GM12872 (cell line): Measurements from ENCODE around the gene RLF.

ENCODE experiments used
- TF ChIP-seq, protein P1 (sequence below): IDR thresholded peaks from 3 replicates; pipeline ENCODE4 v1.5.1; 2011; ENCODE audit warnings: low read depth, mild to moderate bottlenecking, low read length, moderate library complexity; ENCODE audit not compliant: insufficient read depth

Gene RLF

DNA sequence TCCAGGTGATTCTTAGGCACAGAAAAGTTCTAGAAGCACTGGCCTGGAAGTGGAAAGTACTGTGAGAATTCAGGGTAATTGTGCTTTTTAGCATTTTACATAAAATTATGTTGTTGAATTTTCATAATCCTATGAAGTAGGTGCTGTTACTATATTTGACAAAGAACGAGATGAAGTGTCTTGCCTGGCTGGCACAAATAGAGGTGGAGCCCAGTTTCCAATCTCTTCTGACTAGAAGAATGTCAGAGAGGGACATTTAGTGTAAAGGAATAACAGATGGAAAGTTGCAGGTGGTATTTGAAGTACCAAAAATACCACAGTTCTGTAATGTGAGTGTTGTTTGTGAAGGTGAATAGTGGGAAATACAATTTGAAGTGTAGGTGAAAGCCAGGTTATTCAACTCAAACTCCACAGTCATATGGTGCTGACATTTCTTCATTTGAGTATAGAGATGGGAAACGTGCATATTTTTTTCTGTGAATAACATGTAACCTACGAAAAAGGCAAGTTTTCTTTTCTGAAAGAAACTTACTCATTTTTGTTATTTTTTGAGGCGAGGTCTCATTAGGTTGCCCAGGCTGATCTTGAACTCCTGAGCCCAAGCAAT lies 83.1 kb downstream of the RLF start:
- TF ChIP-seq, protein P1, sequence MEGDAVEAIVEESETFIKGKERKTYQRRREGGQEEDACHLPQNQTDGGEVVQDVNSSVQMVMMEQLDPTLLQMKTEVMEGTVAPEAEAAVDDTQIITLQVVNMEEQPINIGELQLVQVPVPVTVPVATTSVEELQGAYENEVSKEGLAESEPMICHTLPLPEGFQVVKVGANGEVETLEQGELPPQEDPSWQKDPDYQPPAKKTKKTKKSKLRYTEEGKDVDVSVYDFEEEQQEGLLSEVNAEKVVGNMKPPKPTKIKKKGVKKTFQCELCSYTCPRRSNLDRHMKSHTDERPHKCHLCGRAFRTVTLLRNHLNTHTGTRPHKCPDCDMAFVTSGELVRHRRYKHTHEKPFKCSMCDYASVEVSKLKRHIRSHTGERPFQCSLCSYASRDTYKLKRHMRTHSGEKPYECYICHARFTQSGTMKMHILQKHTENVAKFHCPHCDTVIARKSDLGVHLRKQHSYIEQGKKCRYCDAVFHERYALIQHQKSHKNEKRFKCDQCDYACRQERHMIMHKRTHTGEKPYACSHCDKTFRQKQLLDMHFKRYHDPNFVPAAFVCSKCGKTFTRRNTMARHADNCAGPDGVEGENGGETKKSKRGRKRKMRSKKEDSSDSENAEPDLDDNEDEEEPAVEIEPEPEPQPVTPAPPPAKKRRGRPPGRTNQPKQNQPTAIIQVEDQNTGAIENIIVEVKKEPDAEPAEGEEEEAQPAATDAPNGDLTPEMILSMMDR, result no peak

DNA sequence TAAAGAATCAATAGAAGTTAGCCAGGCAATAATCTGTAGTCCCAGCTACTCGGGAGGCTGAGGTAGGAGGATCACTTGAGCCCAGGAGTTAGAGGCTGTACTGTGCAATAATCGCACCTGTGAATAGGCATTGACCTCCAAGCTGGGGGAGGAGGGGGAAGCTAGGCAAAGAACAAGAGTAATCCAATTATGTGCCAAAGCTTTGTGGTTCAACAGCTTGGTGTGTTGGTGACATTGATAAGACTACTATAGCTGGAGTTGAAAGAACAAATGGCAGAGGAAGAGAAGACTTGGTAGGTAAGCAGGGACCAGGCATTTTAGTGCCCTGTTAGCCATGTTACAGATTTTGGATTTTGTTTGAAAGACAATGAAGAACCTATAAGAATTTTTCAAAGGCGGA lies 84.5 kb downstream of the RLF start:
- TF ChIP-seq, protein P1, result no peak

DNA sequence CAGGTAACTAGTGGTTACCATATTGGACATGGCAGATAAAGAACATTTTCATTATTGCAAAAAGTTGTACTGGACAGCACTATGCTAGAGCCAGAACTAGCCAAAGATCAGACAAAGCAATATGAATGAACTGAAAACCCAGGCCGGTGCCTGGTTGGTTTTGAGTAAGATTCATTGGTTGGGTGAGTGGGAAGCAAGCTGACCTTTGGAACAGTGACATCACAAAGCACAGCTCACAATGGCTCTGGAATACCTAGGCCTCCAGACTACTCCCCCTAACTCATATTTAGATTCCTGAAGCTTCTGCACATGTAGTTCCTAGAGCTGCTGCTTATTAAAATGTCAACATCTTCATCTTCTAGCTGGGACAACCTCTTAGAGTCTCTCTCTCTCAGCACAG lies 86.5 kb downstream of the RLF start, which contains the start of gene TMCO2:
Gene TMCO2 (plus strand): TSS at position 283 of the 400 bp plus-strand sequence. CDS start 57 bp downstream, at position 340.
- TF ChIP-seq, protein P1, result no peak

DNA sequence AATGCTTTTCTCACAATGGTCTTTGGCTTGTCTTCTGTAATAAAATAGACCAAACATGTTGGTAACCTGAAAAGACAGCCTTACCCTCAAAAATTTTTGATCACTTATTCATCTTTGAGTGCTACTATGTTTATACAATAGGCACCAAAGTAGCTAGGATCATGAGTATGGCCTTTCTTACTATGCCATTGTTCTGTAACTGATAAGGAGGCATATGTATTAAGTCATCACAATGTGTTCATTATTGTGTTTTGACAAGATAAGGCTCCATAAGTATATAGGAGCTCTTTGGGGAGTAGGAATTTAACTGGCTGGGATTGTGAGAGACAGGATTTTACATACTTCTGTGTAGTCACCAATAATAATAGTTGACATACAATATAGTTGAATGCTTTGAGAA lies 87.2 kb downstream of the RLF start:
- TF ChIP-seq, protein P1, result no peak

DNA sequence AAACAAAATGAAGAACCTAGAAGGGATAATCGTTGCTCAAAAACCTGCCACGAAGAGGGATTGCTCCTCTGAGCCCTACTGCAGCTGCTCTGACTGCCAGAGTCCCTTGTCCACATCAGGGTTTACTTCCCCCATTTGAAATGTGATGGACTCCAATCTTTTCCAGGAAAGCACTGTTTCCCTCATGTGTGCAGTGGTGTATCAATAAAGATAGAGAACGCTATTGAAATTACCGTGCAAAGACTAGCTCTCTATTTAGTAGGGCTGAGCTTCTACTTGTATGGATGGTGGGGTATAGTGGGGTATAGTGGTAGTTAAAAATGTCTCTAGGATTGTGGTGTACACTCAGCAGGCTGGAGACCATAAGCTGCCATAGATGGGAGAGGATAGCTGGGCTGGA lies 90.3 kb downstream of the RLF start:
- TF ChIP-seq, protein P1, result no peak

DNA sequence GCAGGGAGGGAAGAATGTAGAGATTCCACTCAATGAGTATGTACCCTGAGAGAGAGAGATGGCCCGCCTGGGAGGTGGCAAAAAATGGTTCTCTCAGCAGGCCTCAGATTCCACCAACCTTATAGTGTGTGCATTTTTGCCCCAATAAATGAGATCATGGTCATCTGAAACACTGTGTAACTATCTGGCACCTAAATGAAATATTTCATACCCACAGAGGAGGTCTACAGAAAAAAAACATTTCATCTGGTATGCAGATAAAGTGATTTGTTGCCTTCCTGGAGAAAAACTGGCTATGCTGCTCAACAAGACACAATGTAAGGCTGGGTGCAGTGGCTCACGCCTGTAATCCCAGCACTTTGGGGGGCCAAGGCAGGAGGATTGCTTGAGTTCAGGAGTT lies 91.4 kb downstream of the RLF start:
- TF ChIP-seq, protein P1, result no peak

DNA sequence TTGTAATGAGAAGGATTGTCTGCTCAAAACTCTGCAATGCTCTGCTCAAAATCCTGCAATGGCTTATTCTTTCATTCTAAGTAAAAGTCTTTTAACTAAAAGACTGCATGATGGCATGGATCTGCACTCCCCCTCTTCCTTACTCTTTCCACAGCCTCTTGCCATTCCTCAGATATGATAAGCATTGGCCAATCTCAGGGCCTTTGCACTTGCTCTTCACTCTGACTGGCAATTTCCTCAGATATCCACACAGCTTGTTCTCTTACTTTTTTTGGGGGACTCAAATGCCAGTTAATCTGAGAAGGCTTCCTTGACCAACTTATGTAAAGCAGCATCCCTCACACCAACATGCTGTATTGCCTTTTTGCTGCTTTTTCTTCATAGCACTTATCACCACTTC lies 94.0 kb downstream of the RLF start:
- TF ChIP-seq, protein P1, result no peak
